Gastroesophageal sphincter (tissue), 4 donors: ENCODE results near the gene LAMA5. TPM values are rescaled to one million over a fixed set of nuclear protein-coding genes. Genes with fewer than 3 reads are reported as not detected.

ENCODE experiments used
- ATAC-seq: fragments of 150-250 bp; one replicate; pipeline ENCODE4 v1.9.1; 2016; ENCODE audit warnings: mild to moderate bottlenecking, moderate library complexity
- H3K27ac ChIP-seq, 4 donors: fragments of 200-600 bp; sonication (generic) in 3 of 4; 1 replicate in 3 of 4; 2 replicates in 1 of 4; pipeline ENCODE4 v1.5.1; 2016 to 2019
- H3K27me3 ChIP-seq: fragments of 200-600 bp; sonication (generic); one replicate; pipeline ENCODE4 v1.5.1; 2019
- H3K36me3 ChIP-seq, 2 donors: fragments of 200-600 bp; sonication (generic); one replicate each; pipeline ENCODE4 v1.5.1; 2019; ENCODE audit warnings: control low read depth in 1 of 2
- H3K4me1 ChIP-seq, 3 donors: fragments of 200-600 bp; sonication (generic); 1 replicate in 2 of 3; 2 replicates in 1 of 3; pipeline ENCODE4 v1.5.1; 2016 to 2019; ENCODE audit warnings: control low read depth in 2 of 3
- H3K4me3 ChIP-seq, 2 donors: fragments of 200-600 bp; sonication (generic); one replicate each; pipeline ENCODE4 v1.5.1; 2019; ENCODE audit warnings: mild to moderate bottlenecking in 1 of 2, moderate library complexity in 1 of 2
- H3K9me3 ChIP-seq, 3 donors: fragments of 200-600 bp; sonication (generic); one replicate each; pipeline ENCODE4 v1.5.1; 2017 to 2019; ENCODE audit warnings: control low read depth in 2 of 3
- CTCF ChIP-seq, 4 experiments: fragments of 200-600 bp in 2 of 4; fragments of 450-650 bp in 2 of 4; sonication (generic) in 1 of 4; IDR thresholded peaks; one replicate each; pipeline ENCODE4 v1.5.1; 2017 to 2019; ENCODE audit warnings: antibody characterized with exemption in 4 of 4, mild to moderate bottlenecking in 2 of 4, moderate library complexity in 2 of 4
- EP300 ChIP-seq: sonication (generic); formaldehyde crosslinking; IDR thresholded peaks from one replicate; pipeline ENCODE4 v1.6.1; 2017; ENCODE audit warnings: antibody characterized with exemption, mild to moderate bottlenecking
- POLR2A ChIP-seq, 2 donors: fragments of 450-650 bp; IDR thresholded peaks; one replicate each; pipeline ENCODE4 v1.6.1; 2017; ENCODE audit warnings: antibody characterized with exemption in 2 of 2, mild to moderate bottlenecking in 2 of 2, moderate library complexity in 1 of 2
- POLR2AphosphoS5 ChIP-seq: sonication (generic); formaldehyde crosslinking; IDR thresholded peaks from one replicate; pipeline ENCODE4 v1.6.1; 2017; ENCODE audit warnings: antibody characterized with exemption
- WGBS, 2 donors: methylation state at CpG; one replicate each; pipeline ENCODE4 v1.1.5; 2018; ENCODE audit warnings: low coverage in 1 of 2; 5-methylcytosine and 5-hydroxymethylcytosine counted together
- total RNA-seq, 4 donors: library from RNA; depleted of rRNA; stranded (reverse); fragments of >200 nt; gene quantifications; one replicate each; pipeline ENCODE4 v1.1.0, GENCODE V29; 2016

LAMA5 gene
- total RNA-seq, 4 donors from 2014 or later: 58.6 to 259 (median 172) TPM

- no peak for ATAC-seq
- H3K4me3 ChIP-seq: no peak overlapping the region
- TF ChIP-seq POLR2AphosphoS5 (no peak), POLR2A (IDR thresholded peaks at IDR 0.05) (no peak), CTCF (IDR thresholded peaks at IDR 0.05) (no peak), EP300 (no peak)
- H3K27ac ChIP-seq: peak overlapping the region in 3 of 4 donors; percentile 62 to 71 (median 64)
- no peaks in the 10 kb centered on the region for H3K36me3 ChIP-seq
- no peaks in the 10 kb centered on the region for H3K27me3 ChIP-seq
- WGBS, 2 donors: 94 to 95% methylated on average over 2 to 6 of the region's 6 CpGs
- no peaks in the 10 kb centered on the region for H3K9me3 ChIP-seq
- H3K4me1 ChIP-seq: peaks cover 3 to 65% (median 27%) of the 10 kb centered on the region in 3 donors
These were observed 14.7 kb upstream of the LAMA5 start for GRCh38 chr20:62381842-62382241.

- H3K36me3 ChIP-seq: no peaks in the 10 kb centered on the region
- H3K9me3 ChIP-seq: no peaks in the 10 kb centered on the region
- TF ChIP-seq EP300 (no peak), POLR2A (IDR thresholded peaks at IDR 0.05) (no peak), CTCF (IDR thresholded peaks at IDR 0.05) (no peak), POLR2AphosphoS5 (no peak)
- no peak for ATAC-seq
- 31 to 42% methylated on average over 4 to 5 of the region's 16 CpGs for WGBS, 2 donors
- no peaks in the 10 kb centered on the region for H3K27me3 ChIP-seq
- H3K4me1 ChIP-seq: peaks cover 5 to 69% (median 33%) of the 10 kb centered on the region in 3 donors
- H3K4me3 ChIP-seq: no peak overlapping the region
- peak overlapping the region in 3 of 4 donors; percentile 62 to 71 (median 64) for H3K27ac ChIP-seq
These were observed 14.2 kb upstream of the LAMA5 start for GRCh38 chr20:62381202-62381797.

GRCh38 chr20:62378215-62378614 is 11.1 kb upstream of the LAMA5 start:
- H3K27ac ChIP-seq: peak overlapping the region in 3 of 4 donors; percentile 82 to 90 (median 85)
- no peak for ATAC-seq
- H3K4me1 ChIP-seq: peaks cover 5 to 81% (median 47%) of the 10 kb centered on the region in 3 donors
- no peaks in the 10 kb centered on the region for H3K27me3 ChIP-seq
- H3K36me3 ChIP-seq: no peaks in the 10 kb centered on the region
- no peaks in the 10 kb centered on the region for H3K9me3 ChIP-seq
- H3K4me3 ChIP-seq: no peak overlapping the region
- no peak for TF ChIP-seq EP300
- TF ChIP-seq POLR2AphosphoS5: no peak
- TF ChIP-seq POLR2A (IDR thresholded peaks at IDR 0.05): no peak
- TF ChIP-seq CTCF (IDR thresholded peaks at IDR 0.05): no peak
- 60 to 80% methylated on average over 2 of the region's 22 CpGs for WGBS, 2 donors

GRCh38 chr20:62377615-62378178 is 10.6 kb upstream of the LAMA5 start:
- peak overlapping the region in 3 of 4 donors; percentile 82 to 90 (median 85) for H3K27ac ChIP-seq
- H3K4me3 ChIP-seq: no peak overlapping the region
- peaks cover 5 to 80% (median 47%) of the 10 kb centered on the region in 3 donors for H3K4me1 ChIP-seq
- H3K27me3 ChIP-seq: no peaks in the 10 kb centered on the region
- no peaks in the 10 kb centered on the region for H3K9me3 ChIP-seq
- H3K36me3 ChIP-seq: no peaks in the 10 kb centered on the region
- no CpG with 5 or more reads among the region's 15 CpGs for WGBS, 2 donors
- TF ChIP-seq CTCF (IDR thresholded peaks at IDR 0.05) (no peak), POLR2AphosphoS5 (no peak), EP300 (no peak), POLR2A (IDR thresholded peaks at IDR 0.05) (no peak)
- no peak for ATAC-seq

- Histone ChIP-seq H3K9me3 (no peaks in the 10 kb centered on the region), H3K27me3 (no peaks in the 10 kb centered on the region), H3K36me3 (no peaks in the 10 kb centered on the region), H3K27ac (peak overlapping the region; percentile 34 to 90 (median 84)), H3K4me1 (peaks cover 5 to 81% (median 43%) of the 10 kb centered on the region in 3 donors), H3K4me3 (no peak overlapping the region)
- ATAC-seq: no peak
- TF ChIP-seq POLR2A (IDR thresholded peaks at IDR 0.05): no peak
- TF ChIP-seq EP300: no peak
- TF ChIP-seq CTCF (IDR thresholded peaks at IDR 0.05): no peak
- no peak for TF ChIP-seq POLR2AphosphoS5
- 43 to 44% methylated on average over 8 of the region's 17 CpGs for WGBS, 2 donors
These were observed 10.0 kb upstream of the LAMA5 start for GRCh38 chr20:62377064-62377461.
